Kidney (tissue), 14 donors: ENCODE data around the gene ST6GALNAC5. TPM values are rescaled to one million over a fixed set of nuclear protein-coding genes. Genes with fewer than 3 reads are reported as not detected.

ENCODE experiments used
- DNase-seq, 5 donors: peaks; one replicate each; pipeline ENCODE4 v3.0.0-alpha.2; 2013 to 2020
- FAIRE-seq: peaks from 2 replicates; lab custom pipeline; 2012; peaks lifted over from hg19 to GRCh38; lab: Jason Lieb, UNC
- H3K27ac ChIP-seq, 2 donors: one replicate each; pipeline ENCODE4 v1.7.0; 2013; ENCODE audit warnings: low read depth in 2 of 2, low read length in 2 of 2, inconsistent platforms in 1 of 2
- H3K27me3 ChIP-seq: one replicate; pipeline ENCODE4 v1.7.1; 2013; ENCODE audit warnings: low read length, inconsistent platforms; ENCODE audit not compliant: control insufficient read depth, insufficient read depth
- H3K36me3 ChIP-seq, 3 donors: one replicate each; pipeline versions ENCODE4 v1.7.0 to v1.7.1; 2013; ENCODE audit warnings: low read length in 3 of 3, control low read depth in 1 of 3, inconsistent platforms in 1 of 3; ENCODE audit not compliant: insufficient read depth in 3 of 3, control insufficient read depth in 2 of 3
- H3K4me1 ChIP-seq, 3 donors: one replicate each; pipeline versions ENCODE4 v1.7.0 to v1.7.1; 2013; ENCODE audit warnings: low read length in 3 of 3, inconsistent platforms in 1 of 3, low read depth in 1 of 3; ENCODE audit not compliant: control insufficient read depth in 2 of 3, insufficient read depth in 2 of 3
- H3K4me3 ChIP-seq, 3 donors: one replicate each; pipeline versions ENCODE4 v1.7.0 to v1.8.1; 2013; ENCODE audit warnings: low read length in 3 of 3, control low read depth in 1 of 3, inconsistent platforms in 1 of 3
- H3K9ac ChIP-seq, 3 donors: one replicate each; pipeline versions ENCODE4 v1.7.0 to v1.7.1; 2013; ENCODE audit warnings: low read length in 3 of 3, control low read depth in 1 of 3, inconsistent platforms in 1 of 3
- H3K9me3 ChIP-seq, 3 donors: one replicate each; pipeline versions ENCODE4 v1.7.0 to v1.7.1; 2013; ENCODE audit warnings: low read length in 3 of 3, control low read depth in 1 of 3, inconsistent platforms in 1 of 3; ENCODE audit not compliant: control insufficient read depth in 2 of 3, insufficient read depth in 1 of 3
- intact Hi-C: fragments of 100-400 bp; cut with DNase I; formaldehyde crosslinking; loops from one replicate; pipeline ENCODE4 v1.11.1; 2022
- polyA plus RNA-seq: library from polyadenylated mRNA; stranded (reverse); fragments of 350-450 nt; fragmentation: Illumina TruSeq; extraction: RNeasy Lipid Tissue Mini Kit (QIAGEN cat#74804); gene quantifications from one replicate; pipeline ENCODE4 v1.2.3, GENCODE V29; 2014; ENCODE audit warnings: low read depth, low replicate concordance; ENCODE audit not compliant: insufficient read depth
- total RNA-seq: library from RNA; stranded (reverse); fragmentation: NEBNext Ultra II Directional; extraction: Animal tissue kit (Norgen Biotek cat#: 25700); gene quantifications from one replicate; pipeline ENCODE4 v1.2.1, GENCODE V29; 2021
- TF ChIP-seq, protein P1 (sequence below): IDR thresholded peaks from 3 replicates; pipeline ENCODE4 v1.5.1; 2012; ENCODE audit warnings: mild to moderate bottlenecking, moderate library complexity, borderline replicate concordance; ENCODE audit not compliant: insufficient read depth; ENCODE audit errors: extremely low read depth
- donor health status: control.
- donor health status: control.
- donor health status: control.
- donor health status: control.
- donor health status: control.
- donor health status: DM: yes; HTN: yes; CAD: no.
- donor health status: Normal renal cell carcinoma (clear cell type).

Gene ST6GALNAC5
- total and polyA plus RNA-seq, 2 donors from 2014 or later: 0.34 to 0.50 TPM

DNA sequence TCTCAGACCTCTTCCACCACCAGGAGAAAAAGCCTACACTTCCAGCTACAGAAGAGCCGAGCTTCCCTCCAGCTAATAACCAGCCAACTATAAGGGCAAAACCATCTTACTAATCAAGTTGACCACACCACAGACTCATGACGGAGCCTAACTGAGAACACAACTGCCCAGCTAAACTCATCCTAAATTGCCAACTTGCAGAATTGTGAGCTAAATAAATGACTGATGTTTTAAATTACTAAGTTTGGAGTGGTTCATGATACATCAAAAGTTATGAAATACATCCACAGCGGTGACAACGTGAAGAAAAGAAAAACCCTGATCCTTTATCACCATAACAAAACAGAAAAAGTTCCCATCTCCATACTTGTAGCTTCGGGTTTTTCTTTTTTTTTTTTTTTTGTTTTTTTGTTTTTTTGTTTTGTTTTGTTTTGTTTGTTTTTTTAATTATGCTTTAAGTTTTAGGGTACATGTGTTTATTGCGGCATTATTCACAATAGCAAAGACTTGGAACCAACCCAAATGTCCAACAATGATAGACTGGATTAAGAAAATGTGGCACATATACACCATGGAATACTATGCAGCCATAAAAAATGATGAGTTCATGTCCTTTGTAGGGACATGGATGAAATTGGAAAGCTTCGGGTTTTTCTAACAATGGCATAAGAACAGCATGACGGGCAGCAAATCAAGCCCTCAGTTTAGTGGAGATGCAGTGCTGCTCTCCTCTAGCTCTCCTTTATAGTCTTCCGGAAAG lies 229.4 kb downstream of the ST6GALNAC5 start:
- no peaks in the 10 kb centered on the region for H3K9me3 ChIP-seq
- intact Hi-C loops: no loop called here
- FAIRE-seq (no peak), DNase-seq (no peak)
- no peak overlapping the region for H3K27ac ChIP-seq
- no peaks in the 10 kb centered on the region for H3K36me3 ChIP-seq
- TF ChIP-seq, protein P1, sequence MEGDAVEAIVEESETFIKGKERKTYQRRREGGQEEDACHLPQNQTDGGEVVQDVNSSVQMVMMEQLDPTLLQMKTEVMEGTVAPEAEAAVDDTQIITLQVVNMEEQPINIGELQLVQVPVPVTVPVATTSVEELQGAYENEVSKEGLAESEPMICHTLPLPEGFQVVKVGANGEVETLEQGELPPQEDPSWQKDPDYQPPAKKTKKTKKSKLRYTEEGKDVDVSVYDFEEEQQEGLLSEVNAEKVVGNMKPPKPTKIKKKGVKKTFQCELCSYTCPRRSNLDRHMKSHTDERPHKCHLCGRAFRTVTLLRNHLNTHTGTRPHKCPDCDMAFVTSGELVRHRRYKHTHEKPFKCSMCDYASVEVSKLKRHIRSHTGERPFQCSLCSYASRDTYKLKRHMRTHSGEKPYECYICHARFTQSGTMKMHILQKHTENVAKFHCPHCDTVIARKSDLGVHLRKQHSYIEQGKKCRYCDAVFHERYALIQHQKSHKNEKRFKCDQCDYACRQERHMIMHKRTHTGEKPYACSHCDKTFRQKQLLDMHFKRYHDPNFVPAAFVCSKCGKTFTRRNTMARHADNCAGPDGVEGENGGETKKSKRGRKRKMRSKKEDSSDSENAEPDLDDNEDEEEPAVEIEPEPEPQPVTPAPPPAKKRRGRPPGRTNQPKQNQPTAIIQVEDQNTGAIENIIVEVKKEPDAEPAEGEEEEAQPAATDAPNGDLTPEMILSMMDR: no peak
- H3K27me3 ChIP-seq: no peaks in the 10 kb centered on the region
- H3K4me1 ChIP-seq: no peaks in the 10 kb centered on the region
- no peak overlapping the region for H3K4me3 ChIP-seq
- H3K9ac ChIP-seq: no peak overlapping the region

DNA sequence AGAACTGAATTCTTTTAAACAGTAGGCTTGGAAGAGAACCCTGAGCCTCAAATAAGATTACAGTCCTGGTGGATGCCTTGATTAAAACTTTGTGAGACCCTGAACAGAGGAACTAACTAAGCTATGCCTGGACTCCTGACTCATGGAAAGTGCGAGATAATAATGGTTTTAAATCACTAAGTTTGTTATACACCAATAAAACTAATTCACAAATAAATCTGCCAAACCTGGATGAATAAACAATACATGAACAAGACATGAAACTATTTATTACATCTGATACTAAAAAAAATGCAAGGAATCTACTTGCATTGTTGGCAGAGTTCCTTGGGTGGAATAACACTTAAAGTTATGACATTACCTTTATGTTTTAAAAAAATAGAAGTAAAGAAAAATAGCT lies 233.6 kb downstream of the ST6GALNAC5 start:
- H3K36me3 ChIP-seq: no peaks in the 10 kb centered on the region
- TF ChIP-seq, protein P1: no peak
- no peak for FAIRE-seq
- H3K9ac ChIP-seq: no peak overlapping the region
- H3K4me3 ChIP-seq: no peak overlapping the region
- no peak for DNase-seq
- H3K4me1 ChIP-seq: no peaks in the 10 kb centered on the region
- intact Hi-C loops: no loop called here
- no peak overlapping the region for H3K27ac ChIP-seq
- H3K27me3 ChIP-seq: no peaks in the 10 kb centered on the region
- no peaks in the 10 kb centered on the region for H3K9me3 ChIP-seq

DNA sequence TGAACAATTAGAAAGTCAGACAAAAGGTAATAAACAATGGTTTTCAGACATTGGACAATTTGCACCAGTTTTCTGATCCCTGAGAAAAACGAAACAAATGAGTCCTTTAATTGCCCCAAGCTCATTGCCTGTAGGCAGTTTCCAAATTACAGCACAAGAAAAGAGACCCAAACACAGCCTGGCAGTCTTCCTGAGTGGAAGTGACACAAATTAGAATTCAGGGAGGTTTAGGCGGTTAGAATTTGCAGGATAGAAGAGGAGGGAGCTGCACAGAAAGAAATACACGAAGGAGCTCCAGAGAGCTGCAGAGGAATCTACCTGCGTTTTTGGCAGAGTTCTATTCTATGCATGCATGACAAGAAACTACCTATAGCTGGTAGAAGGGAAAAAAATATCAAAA lies 236.2 kb downstream of the ST6GALNAC5 start:
- H3K27me3 ChIP-seq: no peaks in the 10 kb centered on the region
- no peaks in the 10 kb centered on the region for H3K36me3 ChIP-seq
- no peak for FAIRE-seq
- H3K4me1 ChIP-seq: no peaks in the 10 kb centered on the region
- H3K9ac ChIP-seq: no peak overlapping the region
- intact Hi-C loops: no loop called here
- TF ChIP-seq, protein P1: no peak
- H3K9me3 ChIP-seq: no peaks in the 10 kb centered on the region
- no peak overlapping the region for H3K4me3 ChIP-seq
- no peak for DNase-seq
- H3K27ac ChIP-seq: no peak overlapping the region

DNA sequence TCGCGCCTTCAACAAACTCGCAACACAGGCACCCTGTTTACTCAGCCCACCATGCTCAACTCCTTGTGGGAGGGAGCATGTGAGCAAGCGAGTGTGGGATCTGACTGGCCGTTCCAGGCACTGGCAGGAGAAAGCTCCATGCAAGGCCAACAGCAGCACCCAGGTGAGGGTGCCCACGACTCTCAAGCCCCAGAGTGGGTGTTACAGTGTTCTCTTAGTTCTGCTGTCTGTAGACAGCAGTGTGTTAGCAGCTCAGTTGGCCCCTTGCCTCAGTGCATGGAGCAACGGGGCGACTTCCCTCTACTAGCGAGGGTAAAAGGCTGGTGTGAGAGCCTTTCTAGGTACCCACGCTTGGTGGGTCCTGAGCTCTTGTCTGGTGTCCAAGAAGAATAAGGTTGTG lies 237.4 kb downstream of the ST6GALNAC5 start:
- Histone ChIP-seq H3K4me1 (no peaks in the 10 kb centered on the region), H3K4me3 (no peak overlapping the region), H3K9me3 (no peaks in the 10 kb centered on the region), H3K27ac (no peak overlapping the region), H3K27me3 (no peaks in the 10 kb centered on the region), H3K9ac (no peak overlapping the region), H3K36me3 (no peaks in the 10 kb centered on the region)
- TF ChIP-seq, protein P1: no peak
- DNase-seq (peak in 1 of 5 donors; percentile 33), FAIRE-seq (no peak)
- intact Hi-C loops: no loop called here
